Neural cell (in vitro differentiated cells): ENCODE results near the gene SMO. TPM values are rescaled to one million over a fixed set of nuclear protein-coding genes. Genes with fewer than 3 reads are reported as not detected.

Experiments
- H2AFZ ChIP-seq: fragments of 200-600, 300-800 bp; sonication (generic), shearing (Covaris generic); 2 replicates; pipeline ENCODE4 v1.6.0; 2014; ENCODE audit warnings: low read depth, mild to moderate bottlenecking, antibody characterized with exemption, low read length, moderate library complexity
- H3F3A ChIP-seq: fragments of 200-600 bp; shearing (Covaris generic); 2 replicates; pipeline ENCODE4 v1.6.1; 2016; ENCODE audit warnings: mild to moderate bottlenecking, moderate library complexity, mixed read lengths, antibody characterized with exemption, low read length; ENCODE audit not compliant: insufficient read depth, poor library complexity, severe bottlenecking
- H3K27ac ChIP-seq: fragments of 200-600, 300-800 bp; sonication (generic), shearing (Covaris generic); 2 replicates; pipeline ENCODE4 v1.5.1; 2014; ENCODE audit warnings: mild to moderate bottlenecking, low read length, moderate library complexity
- H3K27me3 ChIP-seq: fragments of 300-800, 200-600 bp; sonication (generic), shearing (Covaris generic); 2 replicates; pipeline ENCODE4 v1.6.0; 2014; ENCODE audit warnings: mild to moderate bottlenecking, low read depth, low read length, moderate library complexity; ENCODE audit not compliant: insufficient read depth
- H3K36me3 ChIP-seq: fragments of 300-800, 200-600 bp; sonication (generic), shearing (Covaris generic); 2 replicates; pipeline ENCODE4 v1.5.1; 2014; ENCODE audit warnings: mild to moderate bottlenecking, antibody characterized with exemption, low read length, moderate library complexity; ENCODE audit not compliant: insufficient read depth
- H3K4me2 ChIP-seq: fragments of 300-800, 200-600 bp; sonication (generic), shearing (Covaris generic); 2 replicates; pipeline ENCODE4 v1.6.0; 2014; ENCODE audit warnings: mild to moderate bottlenecking, low read length
- H3K4me3 ChIP-seq: fragments of 300-800, 200-600 bp; sonication (generic), shearing (Covaris generic); 2 replicates; pipeline ENCODE4 v1.5.1; 2014; ENCODE audit warnings: mild to moderate bottlenecking, low read length, moderate library complexity
- H3K79me2 ChIP-seq: fragments of 200-600 bp; shearing (Covaris generic); replicated peaks from 2 replicates; pipeline ENCODE4 v1.6.0; 2014; ENCODE audit warnings: mild to moderate bottlenecking, low read length, moderate library complexity; ENCODE audit not compliant: insufficient read depth
- H3K9ac ChIP-seq: fragments of 300-800, 200-600 bp; sonication (generic), shearing (Covaris generic); 2 replicates; pipeline ENCODE4 v1.6.1; 2016; ENCODE audit warnings: mild to moderate bottlenecking, low read length, mixed read lengths
- H3K9me2 ChIP-seq: fragments of 200-600 bp; shearing (Covaris generic); 2 replicates; pipeline ENCODE4 v1.6.1; 2016; ENCODE audit warnings: mild to moderate bottlenecking, low read length, mixed read lengths; ENCODE audit not compliant: insufficient read depth
- H3K9me3 ChIP-seq: fragments of 200-600, 300-800 bp; sonication (generic), shearing (Covaris generic); 2 replicates; pipeline ENCODE4 v1.6.1; 2016; ENCODE audit warnings: mild to moderate bottlenecking, mixed run types, low read length, moderate library complexity, mixed read lengths
- H4K20me1 ChIP-seq: fragments of 200-600 bp; shearing (Covaris generic); 2 replicates; pipeline ENCODE4 v1.6.1; 2016; ENCODE audit warnings: mild to moderate bottlenecking, mixed run types; ENCODE audit not compliant: insufficient read depth
- CTCF ChIP-seq: fragments of 450-650 bp; IDR thresholded peaks from 2 replicates; pipeline ENCODE4 v1.5.1; 2014; ENCODE audit warnings: antibody characterized with exemption, mild to moderate bottlenecking, moderate library complexity; ENCODE audit not compliant: poor library complexity, severe bottlenecking
- EP300 ChIP-seq: fragments of 450-650 bp; conservative IDR thresholded peaks from 2 replicates; pipeline ENCODE4 v1.6.1; 2014; ENCODE audit warnings: antibody characterized with exemption, mild to moderate bottlenecking, moderate library complexity; ENCODE audit not compliant: poor library complexity, severe bottlenecking
- EZH2 ChIP-seq: fragments of 200-600, 300-800 bp; shearing (Covaris generic), sonication (generic); IDR thresholded peaks from 2 replicates; pipeline ENCODE4 v1.6.1; 2014; ENCODE audit warnings: antibody characterized with exemption, low read length, borderline replicate concordance, mild to moderate bottlenecking; ENCODE audit not compliant: insufficient read depth, poor library complexity, severe bottlenecking
- MXI1 ChIP-seq: fragments of 450-650 bp; conservative IDR thresholded peaks from 2 replicates; pipeline ENCODE4 v1.6.1; 2014; ENCODE audit warnings: antibody characterized with exemption, mild to moderate bottlenecking; ENCODE audit not compliant: poor library complexity, severe bottlenecking
- POLR2AphosphoS5 ChIP-seq: IDR thresholded peaks from 2 replicates; pipeline ENCODE4 v1.6.1; 2012
- RAD21 ChIP-seq: fragments of 450-650 bp; conservative IDR thresholded peaks from 2 replicates; pipeline ENCODE4 v1.6.1; 2014; ENCODE audit warnings: antibody characterized with exemption, mild to moderate bottlenecking, moderate library complexity
- SMC3 ChIP-seq: fragments of 450-650 bp; conservative IDR thresholded peaks from 2 replicates; pipeline ENCODE4 v1.6.1; 2014; ENCODE audit warnings: antibody characterized with exemption, mild to moderate bottlenecking, moderate library complexity; ENCODE audit not compliant: poor library complexity
- TAF1 ChIP-seq: IDR thresholded peaks from 2 replicates; pipeline ENCODE4 v1.6.1; 2012; ENCODE audit warnings: low read depth
- polyA plus RNA-seq: library from polyadenylated mRNA; depleted of rRNA; stranded (reverse); fragments of >200 nt; gene quantifications from 2 replicates; pipeline ENCODE4 v1.2.3, GENCODE V29; 2014
- small RNA-seq, 3 experiments: library from RNA; depleted of rRNA; stranded (forward); fragments of <200 nt; gene quantifications; one replicate each; pipeline ENCODE3, GENCODE V24; 2012
- TF ChIP-seq, protein P1 (sequence below): IDR thresholded peaks from 2 replicates; pipeline ENCODE4 v1.6.1; 2012; ENCODE audit warnings: borderline replicate concordance

The SMO gene
- polyA plus RNA-seq, 1 donor from 2014 or later: 8.8 TPM

GRCh38 chr7:129258649-129259389 is 70.4 kb downstream of the SMO start:
- Histone ChIP-seq H3K79me2 (peaks cover 21% of the 10 kb centered on the region), H3K36me3 (no peaks in the 10 kb centered on the region), H2AFZ (no peak overlapping the region), H3K27me3 (no peaks in the 10 kb centered on the region), H3K9me2 (no peaks in the 10 kb centered on the region), H3K9ac (no peak overlapping the region), H4K20me1 (no peaks in the 10 kb centered on the region), H3K27ac (peak overlapping the region; percentile 62), H3F3A (no peaks in the 10 kb centered on the region), H3K9me3 (no peaks in the 10 kb centered on the region), H3K4me2 (peak overlapping the region; percentile 48), H3K4me3 (peak overlapping the region; percentile 49)
- TF ChIP-seq SMC3 (no peak), EZH2 (no peak), POLR2AphosphoS5 (no peak), RAD21 (no peak)

DNA sequence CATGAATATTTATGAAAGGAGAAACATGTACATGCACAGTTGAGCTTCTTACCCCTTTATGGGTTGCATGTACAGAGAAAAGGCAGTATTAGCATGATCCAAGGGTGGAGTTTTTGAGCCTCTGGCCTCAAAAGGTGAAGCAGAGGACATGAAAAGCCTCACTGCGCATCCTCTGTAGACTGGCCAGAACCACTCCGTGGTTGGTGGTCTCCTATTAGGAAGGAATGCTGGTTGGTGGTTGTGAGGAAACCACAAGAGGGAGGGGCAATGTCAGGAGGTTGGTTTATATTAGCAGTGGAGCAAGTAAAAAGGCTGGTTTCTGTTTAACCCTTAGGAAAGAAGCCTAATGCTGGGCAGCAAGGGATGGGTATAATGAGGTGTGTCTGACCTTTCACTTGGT is 73.9 kb downstream of the SMO start:
- TF ChIP-seq MXI1 (no peak), EZH2 (no peak), RAD21 (no peak), EP300 (no peak), POLR2AphosphoS5 (no peak), CTCF (no peak), SMC3 (no peak), TAF1 (no peak)
- TF ChIP-seq, protein P1, sequence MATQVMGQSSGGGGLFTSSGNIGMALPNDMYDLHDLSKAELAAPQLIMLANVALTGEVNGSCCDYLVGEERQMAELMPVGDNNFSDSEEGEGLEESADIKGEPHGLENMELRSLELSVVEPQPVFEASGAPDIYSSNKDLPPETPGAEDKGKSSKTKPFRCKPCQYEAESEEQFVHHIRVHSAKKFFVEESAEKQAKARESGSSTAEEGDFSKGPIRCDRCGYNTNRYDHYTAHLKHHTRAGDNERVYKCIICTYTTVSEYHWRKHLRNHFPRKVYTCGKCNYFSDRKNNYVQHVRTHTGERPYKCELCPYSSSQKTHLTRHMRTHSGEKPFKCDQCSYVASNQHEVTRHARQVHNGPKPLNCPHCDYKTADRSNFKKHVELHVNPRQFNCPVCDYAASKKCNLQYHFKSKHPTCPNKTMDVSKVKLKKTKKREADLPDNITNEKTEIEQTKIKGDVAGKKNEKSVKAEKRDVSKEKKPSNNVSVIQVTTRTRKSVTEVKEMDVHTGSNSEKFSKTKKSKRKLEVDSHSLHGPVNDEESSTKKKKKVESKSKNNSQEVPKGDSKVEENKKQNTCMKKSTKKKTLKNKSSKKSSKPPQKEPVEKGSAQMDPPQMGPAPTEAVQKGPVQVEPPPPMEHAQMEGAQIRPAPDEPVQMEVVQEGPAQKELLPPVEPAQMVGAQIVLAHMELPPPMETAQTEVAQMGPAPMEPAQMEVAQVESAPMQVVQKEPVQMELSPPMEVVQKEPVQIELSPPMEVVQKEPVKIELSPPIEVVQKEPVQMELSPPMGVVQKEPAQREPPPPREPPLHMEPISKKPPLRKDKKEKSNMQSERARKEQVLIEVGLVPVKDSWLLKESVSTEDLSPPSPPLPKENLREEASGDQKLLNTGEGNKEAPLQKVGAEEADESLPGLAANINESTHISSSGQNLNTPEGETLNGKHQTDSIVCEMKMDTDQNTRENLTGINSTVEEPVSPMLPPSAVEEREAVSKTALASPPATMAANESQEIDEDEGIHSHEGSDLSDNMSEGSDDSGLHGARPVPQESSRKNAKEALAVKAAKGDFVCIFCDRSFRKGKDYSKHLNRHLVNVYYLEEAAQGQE: no peak
- Histone ChIP-seq H3F3A (no peaks in the 10 kb centered on the region), H3K4me2 (no peak overlapping the region), H3K9me2 (no peaks in the 10 kb centered on the region), H3K9me3 (no peaks in the 10 kb centered on the region), H3K9ac (no peak overlapping the region), H3K79me2 (peaks cover 8% of the 10 kb centered on the region), H2AFZ (no peak overlapping the region), H3K36me3 (no peaks in the 10 kb centered on the region), H3K27me3 (no peaks in the 10 kb centered on the region), H4K20me1 (no peaks in the 10 kb centered on the region), H3K27ac (no peak overlapping the region), H3K4me3 (no peak overlapping the region)

Small RNA genes within 50 kb of the gene (small RNA-seq; reads per million reads assigned to genes)
- 1.3 to 8.2 (median 1.5) reads per million in 3 experiments for gene RNY1P11

Other genes with a start within 250 kb of the SMO start
- gene TNPO3, start 133.5 kb upstream of the SMO start, polyA plus RNA-seq: 45.7 and 47.7 TPM in 2 replicates
- gene TSPAN33, start 43.9 kb upstream of the SMO start, polyA plus RNA-seq: 1.7 and 2.5 TPM in 2 replicates
- gene AHCYL2, start 36.4 kb downstream of the SMO start, polyA plus RNA-seq: 38.8 and 39.9 TPM in 2 replicates
- 7.4 and 8.0 TPM in 2 replicates for gene STRIP2, start 245.8 kb downstream of the SMO start, polyA plus RNA-seq